22Rv1 (cell line): ENCODE data around the gene HYAL2.

ENCODE experiments used
- ZFX ChIP-seq: fragments of 450-650 bp; IDR thresholded peaks from 2 replicates; pipeline ENCODE4 v1.6.1; 2017; ENCODE audit warnings: antibody characterized with exemption, borderline replicate concordance
- TF ChIP-seq, protein P1 (sequence below): fragments of 450-650 bp; IDR thresholded peaks from 2 replicates; pipeline ENCODE4 v1.5.1; 2017; ENCODE audit warnings: mild to moderate bottlenecking

DNA sequence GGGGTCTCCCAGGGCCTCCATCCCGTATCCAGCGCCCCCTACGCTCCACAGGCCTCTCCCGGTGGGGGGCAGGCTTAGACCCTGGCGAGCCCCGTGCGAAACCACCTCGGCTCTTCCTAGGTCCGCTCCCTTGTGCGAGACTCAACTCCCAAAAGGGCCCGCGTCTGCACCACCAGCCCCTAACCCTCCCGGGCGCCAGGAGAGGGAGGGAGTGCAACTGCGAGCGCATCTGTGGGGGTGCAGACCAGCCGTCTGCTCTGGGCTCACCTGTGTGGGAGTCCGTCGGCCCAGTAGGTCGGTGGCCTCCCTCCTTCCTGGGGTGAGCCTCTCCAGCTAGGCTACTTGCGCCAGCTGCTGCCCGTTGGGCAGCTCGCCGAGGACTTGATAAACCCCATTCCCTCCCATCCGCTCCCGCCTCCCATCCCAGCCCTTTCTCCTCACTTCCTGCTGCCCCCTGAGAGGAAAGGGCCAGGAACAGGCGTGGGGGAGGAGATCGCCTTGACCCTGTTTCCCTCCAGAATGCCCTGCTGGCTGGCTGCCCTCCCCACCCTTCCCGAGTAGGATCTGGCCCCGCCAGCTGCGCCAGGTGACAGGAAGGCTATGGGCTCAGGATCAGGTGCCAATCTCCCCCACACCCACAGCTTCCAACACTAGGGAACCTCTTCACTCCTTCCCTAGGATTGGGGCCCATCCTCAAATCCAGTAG, at the start of gene HYAL2:
- TF ChIP-seq, protein P1, sequence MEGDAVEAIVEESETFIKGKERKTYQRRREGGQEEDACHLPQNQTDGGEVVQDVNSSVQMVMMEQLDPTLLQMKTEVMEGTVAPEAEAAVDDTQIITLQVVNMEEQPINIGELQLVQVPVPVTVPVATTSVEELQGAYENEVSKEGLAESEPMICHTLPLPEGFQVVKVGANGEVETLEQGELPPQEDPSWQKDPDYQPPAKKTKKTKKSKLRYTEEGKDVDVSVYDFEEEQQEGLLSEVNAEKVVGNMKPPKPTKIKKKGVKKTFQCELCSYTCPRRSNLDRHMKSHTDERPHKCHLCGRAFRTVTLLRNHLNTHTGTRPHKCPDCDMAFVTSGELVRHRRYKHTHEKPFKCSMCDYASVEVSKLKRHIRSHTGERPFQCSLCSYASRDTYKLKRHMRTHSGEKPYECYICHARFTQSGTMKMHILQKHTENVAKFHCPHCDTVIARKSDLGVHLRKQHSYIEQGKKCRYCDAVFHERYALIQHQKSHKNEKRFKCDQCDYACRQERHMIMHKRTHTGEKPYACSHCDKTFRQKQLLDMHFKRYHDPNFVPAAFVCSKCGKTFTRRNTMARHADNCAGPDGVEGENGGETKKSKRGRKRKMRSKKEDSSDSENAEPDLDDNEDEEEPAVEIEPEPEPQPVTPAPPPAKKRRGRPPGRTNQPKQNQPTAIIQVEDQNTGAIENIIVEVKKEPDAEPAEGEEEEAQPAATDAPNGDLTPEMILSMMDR: no peak
- TF ChIP-seq ZFX: no peak
